Stimulated activated CD4-positive, alpha-beta T cell treated with anti-CD3 and anti-CD28 coated beads, TNF-alpha, amount 100 ng/mL, for 24 hours (primary cell): ENCODE data around the gene RRP1.
"Not testable (repeated sequence)": the region's sequence is repeated elsewhere in the genome, so short reads cannot be mapped to it uniquely, and the experiment has no call there.

Source experiments
- DNase-seq, 3 experiments: peaks; one replicate each; pipeline ENCODE4 v3.0.0-alpha.2; 2020; ENCODE audit warnings: low read depth in 3 of 3

Gene RRP1

DNA sequence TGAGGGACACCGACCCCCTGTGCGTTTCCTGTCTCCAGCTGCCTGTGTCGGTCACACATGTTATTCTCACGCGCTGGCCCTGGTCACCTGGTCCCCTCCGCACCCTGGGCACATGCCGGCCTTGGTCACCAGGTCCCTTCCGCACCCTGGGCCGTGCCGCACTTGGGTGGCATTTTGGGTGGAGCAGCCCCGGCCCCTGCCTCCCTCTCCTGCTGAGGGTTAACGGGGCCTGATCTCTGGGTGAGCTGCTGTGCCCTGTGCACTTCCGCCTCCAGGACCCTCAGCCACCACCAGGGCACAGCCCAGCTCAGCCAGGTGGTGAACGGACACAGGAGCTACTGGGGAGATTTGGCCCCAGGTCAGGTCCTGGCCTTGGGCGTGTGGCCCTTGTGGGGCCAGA, 26.6 kb downstream of the RRP1 start:
- no peak for DNase-seq

DNA sequence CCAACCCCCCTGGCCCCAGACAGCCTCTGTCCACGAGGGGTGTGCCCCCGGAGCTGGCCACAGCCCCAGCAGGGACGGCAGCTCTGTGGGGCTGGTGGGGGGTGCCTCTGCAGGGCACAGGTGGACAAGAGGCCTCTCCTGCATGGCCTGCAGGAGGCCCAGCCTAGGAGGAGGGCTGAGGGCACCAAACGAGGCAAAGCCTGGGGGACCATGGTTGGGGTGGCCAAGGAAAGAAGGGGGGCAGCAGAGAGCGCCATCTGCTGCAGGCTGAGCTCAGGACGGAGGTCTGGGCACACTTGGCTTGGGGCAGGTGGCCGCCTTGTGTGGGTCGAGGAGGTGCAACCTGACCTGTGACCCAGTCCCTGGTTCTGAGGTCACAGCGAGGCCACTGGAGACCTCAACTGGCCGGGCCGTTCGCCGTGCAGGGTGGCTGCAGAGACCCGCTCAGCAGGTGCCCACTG, 27.3 kb downstream of the RRP1 start:
- DNase-seq, result no peak

DNA sequence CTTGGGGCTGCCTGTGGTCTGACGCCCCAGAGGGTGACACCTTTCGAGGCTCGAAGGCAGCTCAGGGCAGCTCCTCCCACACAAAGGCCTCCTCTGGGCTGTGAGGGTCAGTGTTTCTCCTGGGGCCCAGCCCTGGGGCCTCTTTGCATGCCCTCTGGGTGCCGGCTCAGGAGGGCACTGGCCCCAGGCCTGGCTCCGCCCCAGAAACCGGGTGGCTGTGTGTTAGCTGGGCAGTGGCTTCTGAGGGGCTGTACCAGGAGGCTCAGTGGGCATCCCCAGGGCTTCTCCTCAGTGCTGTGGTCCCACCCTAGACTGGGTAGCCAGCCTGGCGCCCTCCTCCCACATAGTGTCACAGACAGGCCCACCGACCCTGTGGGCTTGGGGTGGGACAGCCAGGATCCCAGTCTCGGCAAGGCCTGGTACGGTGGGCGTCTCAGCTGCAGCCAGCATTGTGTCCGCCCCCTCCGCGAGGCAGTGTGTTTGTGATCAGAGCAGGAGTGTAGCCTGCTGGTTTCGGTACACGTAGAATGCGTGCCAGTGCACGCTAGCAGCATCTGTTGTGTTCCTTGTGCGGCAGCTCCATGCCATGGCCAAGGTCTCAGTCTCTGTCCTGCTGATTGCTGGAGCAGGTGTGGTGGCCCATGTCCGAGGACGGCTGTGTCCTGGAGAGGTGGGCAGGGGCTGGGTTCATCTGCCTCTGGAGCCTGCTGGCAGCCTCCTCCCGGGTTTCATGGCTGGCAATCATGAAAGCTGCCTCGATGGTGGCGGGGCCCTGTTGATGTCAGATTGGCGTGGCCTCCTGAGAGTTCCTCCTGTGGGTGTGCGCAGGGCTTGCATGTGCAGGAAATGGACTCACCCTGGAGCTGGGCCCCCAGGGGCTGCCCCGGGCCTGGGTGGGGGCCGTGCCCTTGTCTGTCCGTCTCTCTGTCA, 28.0 kb downstream of the RRP1 start:
- no peak for DNase-seq

DNA sequence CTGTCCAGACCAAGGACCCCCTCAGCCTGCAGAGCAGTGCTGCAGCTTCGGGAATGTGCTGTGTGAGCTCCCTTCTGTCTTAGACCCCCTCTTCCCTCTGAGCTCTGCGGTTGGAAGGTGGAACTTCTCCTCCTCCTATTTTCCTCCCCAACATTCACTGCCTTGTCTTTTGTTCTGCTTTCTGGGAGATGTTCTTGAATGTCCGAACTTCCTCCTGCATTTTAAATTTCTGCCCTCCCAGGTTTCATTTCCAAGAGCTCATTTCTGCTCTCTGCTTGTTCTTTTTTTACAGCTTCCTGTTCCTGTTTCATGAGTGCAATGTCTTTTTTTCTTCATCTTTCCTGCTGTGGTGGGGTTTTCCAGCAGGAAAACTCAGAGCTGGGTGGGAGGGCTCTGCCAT, 29.3 kb downstream of the RRP1 start:
- DNase-seq, result no peak

DNA sequence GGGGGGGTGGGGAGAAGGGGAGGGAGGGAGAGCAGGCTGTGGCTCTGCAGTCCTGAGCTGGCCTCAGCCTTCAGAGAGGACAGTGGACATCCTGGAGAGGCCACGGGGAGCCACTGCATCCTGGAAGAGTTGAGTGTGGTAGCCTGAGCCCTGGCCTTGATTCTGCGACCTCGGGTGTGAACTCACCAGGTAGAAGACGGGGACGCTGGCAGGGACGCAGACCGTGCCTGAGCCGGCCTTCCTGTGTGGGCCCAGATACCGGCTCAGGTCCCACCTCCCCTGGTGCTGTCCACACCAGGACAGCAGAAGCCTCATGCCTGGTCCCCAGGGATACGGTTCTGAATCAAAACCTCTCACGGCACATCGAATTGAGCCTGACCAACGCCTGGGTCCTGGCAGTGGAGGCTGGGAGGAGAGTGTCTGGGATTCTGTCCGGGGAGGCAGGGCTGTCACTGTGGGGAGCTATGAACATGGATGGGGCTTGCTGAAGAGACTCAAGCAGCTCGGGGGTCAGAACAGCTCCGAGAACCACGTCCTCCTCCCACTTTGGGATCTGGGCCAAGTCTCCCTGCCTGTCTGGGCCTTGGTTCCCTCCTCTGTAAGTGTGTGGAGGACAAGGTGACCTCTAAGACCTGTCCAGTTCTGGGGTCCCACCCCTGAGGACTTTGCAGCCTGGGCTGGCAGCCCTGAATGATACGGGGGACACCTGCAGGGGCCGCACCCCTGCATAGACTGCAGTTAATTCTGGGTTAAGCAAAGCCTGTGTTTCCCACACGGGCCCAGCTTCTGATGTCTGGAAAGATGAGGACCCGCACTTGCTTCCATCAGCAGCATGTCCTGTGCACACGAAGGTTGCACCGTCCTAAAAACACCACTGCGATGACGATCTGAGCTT, 30.4 kb downstream of the RRP1 start:
- DNase-seq, result no peak

DNA sequence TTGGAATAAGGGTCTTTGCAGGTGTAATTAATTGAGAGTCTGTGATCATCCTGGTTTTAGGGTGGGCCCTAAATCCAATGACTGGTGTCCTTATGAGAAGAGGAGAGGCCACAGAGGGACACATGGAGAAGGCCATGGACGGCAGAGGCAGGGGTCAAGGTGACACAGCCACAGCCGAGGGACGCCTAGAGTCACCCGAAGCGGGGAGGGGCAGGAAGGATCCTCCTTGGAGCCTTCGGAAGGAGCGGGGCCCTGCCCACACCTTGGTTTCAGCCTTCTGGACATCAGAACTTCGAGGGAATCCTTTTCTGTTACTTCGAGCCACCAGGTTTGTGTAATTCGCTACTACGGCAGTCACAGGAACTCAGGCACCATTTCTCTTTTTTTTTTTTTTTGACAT, 31.1 kb downstream of the RRP1 start:
- DNase-seq, result no peak

DNA sequence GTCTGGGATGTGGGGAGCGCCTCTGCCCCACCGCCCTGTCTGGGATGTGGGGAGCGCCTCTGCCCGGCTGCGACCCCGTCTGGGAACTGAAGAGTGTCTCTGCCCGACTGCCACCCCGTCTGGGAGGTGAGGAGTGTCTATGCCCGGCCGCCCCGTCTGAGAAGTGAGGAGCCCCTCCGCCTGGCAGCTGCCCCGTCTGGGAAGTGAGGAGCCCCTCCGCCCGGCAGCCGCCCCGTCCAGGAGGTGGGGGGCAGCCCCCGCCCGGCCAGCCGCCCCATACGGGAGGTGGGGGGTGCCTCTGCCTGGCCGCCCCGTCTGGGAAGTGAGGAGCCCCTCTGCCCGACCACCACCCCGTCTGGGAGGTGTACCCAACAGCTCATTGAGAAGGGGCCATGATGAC, 32.8 kb downstream of the RRP1 start:
- DNase-seq, result not testable (repeated sequence)

DNA sequence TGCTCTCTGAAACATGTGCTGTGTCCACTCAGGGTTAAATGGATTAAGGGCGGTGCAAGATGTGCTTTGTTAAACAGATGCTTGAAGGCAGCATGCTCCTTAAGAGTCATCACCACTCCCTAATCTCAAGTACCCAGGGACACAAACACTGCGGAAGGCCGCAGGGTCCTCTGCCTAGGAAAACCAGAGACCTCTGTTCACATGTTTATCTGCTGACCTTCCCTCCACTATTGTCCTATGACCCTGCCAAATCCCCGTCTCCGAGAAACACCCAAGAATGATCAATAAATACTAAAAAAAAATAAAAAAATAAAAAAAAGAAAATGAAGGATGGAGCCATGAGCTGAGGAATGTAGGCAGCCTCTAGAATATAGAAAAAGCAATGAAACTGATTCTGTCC, 33.4 kb downstream of the RRP1 start:
- not testable (repeated sequence) for DNase-seq

DNA sequence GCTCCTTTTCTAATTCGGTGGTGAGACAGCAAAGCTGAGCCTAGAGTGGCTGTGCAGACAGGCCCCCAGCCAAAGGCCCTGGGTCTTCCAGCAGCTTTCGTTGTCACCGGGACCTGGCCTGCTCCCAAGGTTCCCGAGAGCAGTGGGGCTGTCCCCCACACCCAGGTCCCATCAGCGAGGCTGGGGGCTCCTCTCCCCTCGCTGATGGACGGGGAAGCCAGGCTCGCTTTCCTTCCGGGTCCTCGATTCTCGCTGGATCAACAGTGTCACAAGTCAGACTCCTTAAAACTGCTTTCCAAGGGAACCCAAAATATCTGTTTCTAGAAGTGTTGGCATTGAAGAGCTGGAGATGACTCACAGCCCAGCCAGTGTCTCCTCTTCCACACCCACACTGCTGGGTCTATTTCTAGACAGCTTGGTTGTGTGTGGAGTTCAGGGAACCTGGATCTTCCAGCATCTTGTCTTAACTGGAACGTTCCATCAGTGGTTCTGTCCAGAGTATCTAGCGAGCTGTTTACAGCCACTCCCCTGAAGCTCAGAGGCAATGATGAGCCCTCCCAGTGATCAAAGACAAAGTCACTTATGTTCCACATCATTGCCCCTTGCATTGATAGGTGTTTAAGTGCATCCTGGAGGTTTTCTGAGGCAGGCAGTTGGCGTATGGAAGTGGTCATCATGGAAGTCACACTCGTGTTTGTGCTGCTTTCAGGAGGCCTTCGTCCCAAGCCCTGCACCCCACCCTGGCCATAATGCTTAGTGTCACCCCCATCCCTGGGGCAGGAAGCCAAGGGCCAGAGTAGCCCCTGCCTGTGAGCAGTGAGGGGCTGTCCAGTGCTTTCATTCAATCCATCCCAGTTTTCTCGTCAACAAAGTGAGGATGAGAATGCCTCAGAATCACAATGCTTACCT, 35.2 kb downstream of the RRP1 start:
- no peak for DNase-seq

DNA sequence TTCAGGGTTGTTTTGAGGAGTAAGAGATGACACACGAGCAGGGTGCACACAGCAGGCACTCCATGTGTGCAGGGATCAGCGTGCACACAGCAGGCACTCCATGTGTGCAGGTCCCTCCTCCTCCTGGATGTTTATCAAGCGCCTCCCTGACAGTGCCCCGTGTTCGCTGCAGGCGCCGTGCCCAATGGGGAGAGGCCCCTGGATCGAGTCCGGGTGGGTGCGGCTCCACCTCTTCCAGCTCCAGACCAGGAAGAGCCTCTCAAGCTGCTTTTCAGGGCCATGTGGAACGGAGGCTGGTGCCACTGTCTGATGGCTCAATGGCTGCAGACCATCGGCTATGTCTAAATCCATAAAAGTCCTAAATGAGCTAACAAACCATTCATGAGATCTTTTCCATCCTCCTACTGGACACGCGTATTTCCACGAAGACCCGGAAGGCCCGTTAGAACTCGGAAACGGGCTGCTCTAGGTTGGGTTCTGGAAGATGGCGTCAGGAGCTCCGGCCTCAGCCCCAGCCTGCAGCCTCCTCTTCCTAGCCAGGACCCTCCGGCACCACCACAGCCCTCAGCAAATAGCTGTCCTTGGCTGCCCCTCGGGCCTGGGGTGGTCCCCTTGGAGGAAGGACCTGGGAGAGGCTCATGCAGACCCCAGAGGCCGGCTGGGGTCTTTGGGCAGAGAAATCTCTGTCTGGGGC, 36.0 kb downstream of the RRP1 start:
- DNase-seq, result no peak

DNA sequence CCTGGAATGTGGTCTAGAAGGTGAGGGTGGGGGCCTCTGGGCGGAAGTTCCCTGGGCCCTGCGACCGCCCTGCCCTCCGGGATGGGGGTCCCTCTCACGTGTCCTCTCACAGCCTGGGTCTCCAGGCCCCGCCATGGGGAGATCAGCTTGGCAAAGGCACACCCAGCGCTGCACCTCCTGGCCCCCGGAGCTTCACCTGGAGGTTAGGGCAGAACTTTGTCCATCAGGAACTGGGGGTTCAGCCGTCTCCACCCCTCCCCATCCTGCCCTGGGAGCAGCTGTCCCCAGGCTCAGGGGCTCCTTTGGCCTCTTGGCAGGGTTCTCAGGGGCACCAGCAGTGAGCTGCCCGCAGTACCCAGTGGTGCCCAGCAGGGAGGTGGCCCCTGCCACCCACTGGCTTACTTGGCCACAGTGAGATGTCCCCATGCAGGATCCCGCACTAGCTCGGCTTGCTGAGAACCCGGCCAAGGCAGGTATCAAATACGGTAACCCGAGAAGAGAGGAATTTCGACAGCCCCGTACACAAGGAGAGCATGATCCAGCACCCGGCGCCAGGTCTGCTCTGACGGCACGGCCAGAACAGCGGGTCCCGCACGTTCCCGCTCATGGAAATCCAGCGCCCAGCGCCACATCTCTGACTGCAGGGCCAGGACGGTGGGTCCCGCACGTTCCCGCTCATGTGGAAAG, 36.7 kb downstream of the RRP1 start:
- DNase-seq, result no peak

DNA sequence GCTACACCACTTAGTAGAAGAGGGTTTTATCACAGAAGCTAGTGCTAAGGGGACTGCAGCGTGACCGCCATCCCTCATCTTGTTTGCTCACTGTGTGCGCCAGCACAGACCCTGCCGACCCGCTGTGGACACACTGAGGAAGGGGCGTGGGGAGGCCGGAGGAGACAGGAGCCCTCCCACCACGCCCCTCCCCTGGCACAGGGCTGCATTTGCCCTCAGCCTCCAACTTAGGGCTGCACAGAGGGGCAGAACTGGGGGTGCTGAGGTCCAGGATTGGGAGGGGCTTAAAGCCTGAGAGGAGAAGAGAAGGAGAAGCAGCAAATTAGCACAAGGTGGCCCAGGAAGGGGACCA, 37.2 kb downstream of the RRP1 start:
- DNase-seq, result no peak

DNA sequence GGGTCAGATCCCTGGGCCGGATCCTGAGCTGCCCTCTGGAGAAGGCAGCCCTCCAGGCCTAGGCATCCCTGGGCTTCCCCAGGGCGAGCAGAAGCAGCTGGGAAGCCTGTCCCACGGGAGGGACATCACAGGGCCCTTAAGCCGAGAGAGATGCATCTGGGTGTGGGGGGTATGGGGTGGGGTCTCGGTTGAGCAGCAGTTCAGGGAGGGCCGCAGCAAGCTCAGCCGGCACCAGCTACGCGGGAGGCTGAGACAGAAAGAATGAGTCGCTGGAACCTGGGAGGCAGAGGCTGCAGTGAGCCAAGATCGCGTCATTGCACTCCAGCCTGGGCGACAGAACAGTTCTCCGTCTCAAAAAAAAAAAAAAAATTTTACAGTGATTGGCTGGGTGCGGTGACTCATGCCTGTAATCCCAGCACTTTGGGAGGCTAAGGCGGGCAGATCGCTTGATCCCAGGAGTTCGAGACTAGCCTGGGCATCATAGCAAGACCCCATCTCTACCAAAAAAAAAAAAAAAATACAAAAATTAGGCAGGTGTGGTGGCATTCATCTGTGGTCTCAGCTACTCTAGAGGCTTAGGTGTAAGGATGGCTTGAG, 37.7 kb downstream of the RRP1 start:
- DNase-seq, result no peak

DNA sequence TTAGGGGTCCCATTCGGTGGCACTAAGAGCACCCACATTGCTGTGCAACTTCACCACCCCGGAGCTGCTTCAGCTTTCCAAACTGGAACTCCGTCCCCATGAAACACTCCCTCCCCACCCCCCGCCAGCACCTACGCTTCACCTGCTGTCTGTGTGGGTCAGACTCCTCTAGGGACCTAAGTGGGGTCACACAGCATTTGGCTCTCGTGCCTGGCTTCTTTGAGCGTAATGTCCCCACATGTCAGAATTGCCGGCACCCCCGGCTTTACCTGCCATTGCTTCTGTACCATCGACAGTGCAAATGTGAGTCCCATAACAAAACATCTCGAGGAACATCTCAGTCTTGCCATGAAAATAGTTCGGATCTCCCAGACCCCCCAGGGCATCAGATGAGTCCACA, 39.8 kb downstream of the RRP1 start:
- no peak for DNase-seq

DNA sequence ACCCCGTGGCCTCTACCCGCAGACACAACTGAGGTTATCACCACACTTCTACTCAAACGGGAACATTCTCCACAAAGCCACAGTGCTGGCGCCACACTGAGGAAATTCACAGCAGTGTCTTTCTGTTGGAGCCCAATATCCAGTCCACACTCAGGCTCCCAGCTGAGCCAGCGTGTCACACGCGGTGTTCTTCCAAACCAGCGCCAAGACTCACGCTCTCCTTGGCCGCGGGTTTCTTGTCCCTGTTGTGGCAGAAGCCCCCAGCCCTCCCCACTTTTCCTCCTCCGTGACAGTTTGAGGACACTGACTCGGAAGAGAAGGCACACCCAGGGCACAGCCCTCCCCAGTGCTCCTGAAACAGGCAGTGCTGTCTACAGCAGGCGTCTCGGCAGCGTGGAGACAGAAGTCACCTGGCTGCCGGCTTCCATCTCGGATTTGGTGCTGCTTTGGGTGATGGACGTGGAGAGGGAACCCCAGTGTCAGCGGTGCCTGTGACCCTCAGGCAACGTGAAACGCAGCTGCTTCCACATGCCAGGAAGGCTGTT, 40.3 kb downstream of the RRP1 start:
- DNase-seq, result no peak

DNA sequence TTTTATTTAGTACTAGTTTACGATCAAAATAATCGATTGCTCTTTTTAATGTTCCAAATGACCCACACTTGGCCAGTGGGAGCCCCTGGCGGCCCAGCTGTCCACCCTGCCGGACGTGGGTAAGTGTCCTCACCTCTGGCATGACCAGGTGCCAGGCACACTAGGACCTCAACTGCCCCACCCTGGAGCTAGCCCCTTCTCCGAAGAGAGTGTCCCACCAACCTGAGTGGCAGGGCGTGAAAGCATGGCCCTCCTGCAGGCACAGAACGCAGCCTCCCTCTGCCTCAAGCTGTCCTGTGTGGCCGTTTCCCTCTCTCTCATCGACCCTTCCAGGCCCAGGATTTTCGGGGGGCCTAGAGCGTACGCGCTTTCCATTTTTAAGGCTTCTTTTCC, 42.8 kb downstream of the RRP1 start:
- no peak for DNase-seq

DNA sequence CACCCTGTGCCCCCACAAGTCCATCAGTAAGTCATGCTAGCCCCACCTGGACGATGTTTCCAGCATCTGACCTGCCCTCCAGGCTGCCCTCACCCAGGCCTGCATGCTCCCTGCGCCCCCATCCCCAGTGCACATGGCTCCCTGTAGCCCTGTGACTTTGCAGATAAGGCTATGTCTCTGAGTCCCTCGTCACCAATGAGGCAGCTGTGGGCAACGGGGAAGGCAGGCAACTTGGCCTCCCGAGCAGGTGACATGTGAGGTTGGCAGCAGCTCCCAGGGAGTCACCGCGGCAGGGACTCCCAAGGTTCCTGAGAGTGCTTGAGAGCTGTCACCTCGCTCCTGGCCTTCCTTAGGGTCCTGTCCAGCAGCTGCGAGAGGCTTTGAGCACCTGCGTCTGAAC, 43.3 kb downstream of the RRP1 start:
- no peak for DNase-seq

DNA sequence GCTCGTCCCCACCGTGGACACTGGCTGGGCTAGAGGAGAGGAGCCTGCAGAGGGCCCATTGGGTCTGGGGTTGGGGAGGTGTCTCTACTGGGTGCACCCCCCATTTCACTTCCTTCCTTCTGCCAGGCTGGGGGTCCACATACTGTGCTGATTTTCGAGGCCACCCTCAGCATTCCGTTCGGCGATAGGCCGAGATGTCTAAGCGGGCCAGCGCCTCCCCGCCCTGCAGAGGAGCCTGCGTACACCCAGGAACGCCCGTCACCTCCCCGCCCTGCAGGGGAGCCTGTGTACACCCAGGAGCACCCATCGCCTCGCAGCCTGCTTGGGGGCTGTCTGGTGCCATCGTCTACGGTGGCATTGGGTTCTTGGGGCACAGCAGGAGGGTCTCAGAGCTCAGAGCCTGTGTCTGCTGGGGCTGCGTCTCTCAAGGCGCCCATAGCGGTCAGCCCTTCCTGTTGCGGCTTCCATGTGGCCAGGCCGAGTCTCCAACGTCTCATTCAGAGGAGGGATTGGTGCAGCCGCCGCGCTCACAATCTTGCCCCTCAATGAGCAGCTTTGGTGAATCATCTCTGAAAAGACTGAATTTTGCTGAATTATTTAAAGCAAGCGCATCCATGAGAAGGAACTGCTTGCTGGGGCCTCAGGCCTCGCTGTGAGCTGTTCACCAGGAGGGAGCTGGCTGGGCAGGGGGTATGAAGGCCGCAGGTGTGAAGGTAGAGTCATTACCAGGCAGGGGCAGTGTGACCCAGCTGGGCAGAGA, 44.9 kb downstream of the RRP1 start:
- DNase-seq, result no peak

DNA sequence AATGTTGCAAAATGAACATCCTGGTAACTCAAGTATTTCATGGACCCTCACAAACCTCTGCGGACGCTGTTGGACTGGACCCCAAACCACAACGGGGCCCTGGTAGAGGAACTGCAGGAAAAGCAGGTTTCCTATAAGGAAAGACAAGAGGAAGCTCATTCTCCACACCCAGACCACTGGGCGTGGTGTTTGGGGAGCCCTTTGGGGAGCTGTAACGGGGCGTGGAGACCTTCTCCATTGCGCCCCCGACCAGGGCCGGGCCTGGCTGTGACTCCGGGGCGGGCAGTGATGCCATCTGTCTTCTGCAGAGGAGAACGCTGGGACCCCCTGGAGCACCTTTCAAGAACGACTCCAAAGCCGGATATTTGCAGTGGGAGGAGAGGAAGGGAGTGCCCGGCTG, 45.7 kb downstream of the RRP1 start:
- DNase-seq, result no peak
